ENCODE measurements around the gene METTL26.
A peak's percentile ranks its signal among the peaks of the same experiment; 100 is the strongest.

Gene METTL26

GRCh38 chr16:644556-644955 is 8.5 kb upstream of the METTL26 start:
- Mint-ChIP-seq H3K4me1 (no peaks in the 10 kb centered on the region), H3K27ac (no peak overlapping the region), H3K27me3 (ENCODE audit: low read depth) (peaks cover 14% of the 10 kb centered on the region), H3K36me3 (ENCODE audit: low read depth) (no peaks in the 10 kb centered on the region), H3K4me3 (peak overlapping the region; percentile 75 to 82 (median 78)), H3K9me3 (no peaks in the 10 kb centered on the region)
- TF ChIP-seq CTCF (IDR thresholded peaks at IDR 0.05; ENCODE audit: unreplicated experiment in 3 of 3), result no peak

- peaks cover 14% of the 10 kb centered on the region for H3K27me3 Mint-ChIP-seq (ENCODE audit: low read depth)
- H3K4me1 Mint-ChIP-seq, result no peaks in the 10 kb centered on the region
- H3K9me3 Mint-ChIP-seq, result no peaks in the 10 kb centered on the region
- H3K27ac Mint-ChIP-seq, result peak overlapping the region in 1 of 3 experiments; percentile 51
- H3K36me3 Mint-ChIP-seq (ENCODE audit: low read depth), result no peaks in the 10 kb centered on the region
- H3K4me3 Mint-ChIP-seq, result peak overlapping the region; percentile 76 to 80 (median 78)
- no peak for TF ChIP-seq CTCF (IDR thresholded peaks at IDR 0.05; ENCODE audit: unreplicated experiment in 3 of 3)
These were observed 6.9 kb upstream of the METTL26 start for GRCh38 chr16:643050-643368.

GRCh38 chr16:642189-643049 is 6.3 kb upstream of the METTL26 start:
- Mint-ChIP-seq H3K27ac (peak overlapping the region in 1 of 3 experiments; percentile 51), H3K4me1 (no peaks in the 10 kb centered on the region), H3K4me3 (peak overlapping the region; percentile 72 to 76 (median 75)), H3K9me3 (no peaks in the 10 kb centered on the region), H3K36me3 (ENCODE audit: low read depth) (no peaks in the 10 kb centered on the region), H3K27me3 (ENCODE audit: low read depth) (peaks cover 14% of the 10 kb centered on the region)
- TF ChIP-seq CTCF (IDR thresholded peaks at IDR 0.05; ENCODE audit: unreplicated experiment in 3 of 3), result no peak

- Mint-ChIP-seq H3K27ac (peak within 1 kb of the TSS in 1 of 3 experiments; percentile 51), H3K4me1 (peaks cover under 1% of the 10 kb centered on the region), H3K9me3 (no peaks in the 10 kb centered on the region), H3K4me3 (peak within 1 kb of the TSS; percentile 81 to 83 (median 82)), H3K36me3 (ENCODE audit: low read depth) (no peaks in the 10 kb centered on the region), H3K27me3 (ENCODE audit: low read depth) (peaks cover 17% of the 10 kb centered on the region)
- no peak for TF ChIP-seq CTCF (IDR thresholded peaks at IDR 0.05; ENCODE audit: unreplicated experiment in 3 of 3)
These were observed 5.5 kb upstream of the METTL26 start, which contains the start of gene MCRIP2 for GRCh38 chr16:641326-642188. TSS of gene MCRIP2 (plus strand) at chr16:641828. CDS start at chr16:641992, 164 bp downstream.

- peak overlapping the region; percentile 81 to 83 (median 82) for H3K4me3 Mint-ChIP-seq
- no peak for TF ChIP-seq CTCF (IDR thresholded peaks at IDR 0.05; ENCODE audit: unreplicated experiment in 3 of 3)
- H3K36me3 Mint-ChIP-seq (ENCODE audit: low read depth), result no peaks in the 10 kb centered on the region
- H3K9me3 Mint-ChIP-seq, result no peaks in the 10 kb centered on the region
- no peak overlapping the region for H3K27ac Mint-ChIP-seq
- H3K4me1 Mint-ChIP-seq, result peaks cover 3% of the 10 kb centered on the region
- H3K27me3 Mint-ChIP-seq (ENCODE audit: low read depth), result peaks cover 19% of the 10 kb centered on the region
These were observed 4.5 kb upstream of the METTL26 start for GRCh38 chr16:640614-641013.

All from nephron (organoid).